TTC549 (cell line): ENCODE measurements around the gene CDIP1.
"Not testable (repeated sequence)": the region's sequence is repeated elsewhere in the genome, so short reads cannot be mapped to it uniquely, and the experiment has no call there.

Source experiments
- FAIRE-seq: peaks from 2 replicates; lab custom pipeline; 2012; peaks lifted over from hg19 to GRCh38; lab: Jason Lieb, UNC

CDIP1 gene

GRCh38 chr16:4538350-4539235 lies at the start of gene CDIP1:
TSS of gene CDIP1 (minus strand) at chr16:4538773. CDS start at chr16:4514130, 24,643 bp downstream.
- FAIRE-seq: peak; percentile 72

GRCh38 chr16:4586291-4586690 lies 47.7 kb upstream of the CDIP1 start:
- FAIRE-seq: no peak

GRCh38 chr16:4583906-4584305 lies 45.3 kb upstream of the CDIP1 start:
- FAIRE-seq: no peak

- no peak for FAIRE-seq
Observed at GRCh38 chr16:4580250-4580649, 41.7 kb upstream of the CDIP1 start.

GRCh38 chr16:4578961-4579530 lies 40.5 kb upstream of the CDIP1 start:
- FAIRE-seq: no peak

- FAIRE-seq: no peak
Observed at GRCh38 chr16:4576008-4576407, 37.4 kb upstream of the CDIP1 start.

- no peak for FAIRE-seq
Observed at GRCh38 chr16:4574919-4575705, 36.5 kb upstream of the CDIP1 start.

- not testable (repeated sequence) for FAIRE-seq
Observed at GRCh38 chr16:4573926-4574325, 35.4 kb upstream of the CDIP1 start.

GRCh38 chr16:4572715-4573114 lies 34.1 kb upstream of the CDIP1 start:
- FAIRE-seq: no peak

- FAIRE-seq: no peak
Observed at GRCh38 chr16:4570688-4571321, 32.2 kb upstream of the CDIP1 start.

- FAIRE-seq: no peak
Observed at GRCh38 chr16:4570086-4570485, 31.5 kb upstream of the CDIP1 start.

GRCh38 chr16:4566144-4566543 lies 27.6 kb upstream of the CDIP1 start:
- FAIRE-seq: no peak

GRCh38 chr16:4564661-4565267 lies 26.2 kb upstream of the CDIP1 start:
- no peak for FAIRE-seq

GRCh38 chr16:4561596-4561995 lies 23.0 kb upstream of the CDIP1 start:
- no peak for FAIRE-seq

GRCh38 chr16:4557973-4558372 lies 19.4 kb upstream of the CDIP1 start:
- no peak for FAIRE-seq

- FAIRE-seq: no peak
Observed at GRCh38 chr16:4556580-4556979, 18.0 kb upstream of the CDIP1 start.

- FAIRE-seq: no peak
Observed at GRCh38 chr16:4556112-4556511, 17.5 kb upstream of the CDIP1 start, which contains the start of gene C16orf96. TSS of gene C16orf96 (plus strand) at chr16:4556340. CDS start at chr16:4556490, 150 bp downstream.

- no peak for FAIRE-seq
Observed at GRCh38 chr16:4552541-4552940, 14.0 kb upstream of the CDIP1 start.

GRCh38 chr16:4550591-4550990 lies 12.0 kb upstream of the CDIP1 start:
- FAIRE-seq: no peak

- no peak for FAIRE-seq
Observed at GRCh38 chr16:4548124-4548523, 9.6 kb upstream of the CDIP1 start.

- no peak for FAIRE-seq
Observed at GRCh38 chr16:4544473-4544872, 5.9 kb upstream of the CDIP1 start.

- no peak for FAIRE-seq
Observed at GRCh38 chr16:4539716-4540284, 1.2 kb upstream of the CDIP1 start.
